Urothelium cell line (cell line): ENCODE results near the gene DMP1.
"Not testable (repeated sequence)": the region's sequence is repeated elsewhere in the genome, so short reads cannot be mapped to it uniquely, and the experiment has no call there.

Source experiments
- DNase-seq: peaks from one replicate; pipeline ENCODE4 v3.0.0; 2011; ENCODE audit warnings: low spot score, mixed read lengths
- FAIRE-seq: peaks from 2 replicates; lab custom pipeline; 2011; peaks lifted over from hg19 to GRCh38; lab: Jason Lieb, UNC

The DMP1 gene

DNA sequence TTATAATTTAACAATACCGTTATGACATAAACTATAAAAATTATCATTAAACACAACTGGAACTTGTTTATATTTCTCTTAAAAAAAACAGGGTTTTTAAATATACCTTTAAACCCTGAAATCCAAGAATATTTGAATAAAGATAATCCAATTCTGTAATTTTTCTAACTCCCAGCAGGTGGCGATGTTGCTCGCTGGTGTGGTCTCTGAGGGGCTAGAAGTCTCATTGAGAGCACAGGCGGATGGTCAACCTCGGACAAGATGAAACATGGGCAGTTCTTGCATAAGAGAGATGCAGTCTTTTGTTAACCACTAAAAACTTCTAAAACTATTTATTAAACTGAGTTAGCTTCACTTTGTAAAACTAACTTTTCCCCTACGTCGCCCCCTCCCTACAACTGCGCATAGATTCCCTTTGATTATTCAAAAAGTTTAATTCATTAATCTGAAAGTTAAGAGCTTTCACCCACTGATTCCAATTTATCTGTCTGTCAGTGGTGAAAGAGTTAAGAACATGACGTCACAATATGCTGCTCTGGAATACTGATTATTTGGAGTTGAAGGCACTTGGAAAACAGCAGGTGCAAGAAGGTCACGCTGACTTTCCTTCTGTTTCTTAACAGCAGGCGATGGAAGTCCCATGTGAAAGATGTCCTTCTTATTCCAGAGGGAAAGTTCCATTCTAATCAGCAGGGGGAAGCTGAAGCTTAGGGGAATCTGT is 29.5 kb downstream of the DMP1 start:
- FAIRE-seq (peak; percentile 37), DNase-seq (peak; percentile 48)

DNA sequence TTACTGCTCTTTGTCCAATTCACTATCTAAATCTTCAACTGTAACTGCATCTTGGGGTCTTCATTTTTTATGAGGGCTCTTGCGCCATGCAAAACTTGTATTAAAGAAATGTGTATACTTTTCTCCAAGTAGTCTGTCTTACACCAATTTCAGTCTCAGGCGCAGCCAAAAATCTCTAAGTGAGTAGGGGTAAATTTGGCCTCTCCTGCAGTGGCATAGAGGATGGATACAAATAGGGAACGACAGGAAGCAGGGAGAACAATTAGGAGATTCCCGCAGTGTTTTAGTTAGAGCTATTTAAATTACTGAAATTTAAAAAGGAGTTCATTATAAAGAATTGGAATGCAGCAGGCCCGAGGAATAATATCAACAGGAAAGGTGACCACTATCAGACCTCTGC is 30.2 kb downstream of the DMP1 start:
- no peak for FAIRE-seq
- DNase-seq = no peak

DNA sequence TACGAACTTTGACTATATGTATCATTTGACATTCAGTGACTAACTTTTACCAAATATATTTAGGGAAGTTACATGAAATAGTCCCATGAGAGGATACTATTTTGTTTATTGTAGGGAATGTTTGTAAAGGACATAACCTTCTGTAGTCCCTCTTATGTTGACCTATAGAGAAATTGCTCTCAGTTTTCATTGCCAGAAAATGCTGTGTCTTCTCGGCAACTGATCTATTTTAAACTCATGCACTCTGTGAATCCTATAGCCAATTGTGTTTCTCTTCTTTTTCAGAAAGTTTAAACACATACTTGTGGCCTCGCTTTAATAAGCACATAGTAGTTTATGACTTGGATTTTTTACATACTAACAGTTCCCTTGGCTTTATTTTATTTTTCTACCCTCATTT is 38.2 kb downstream of the DMP1 start:
- DNase-seq (no peak), FAIRE-seq (no peak)

DNA sequence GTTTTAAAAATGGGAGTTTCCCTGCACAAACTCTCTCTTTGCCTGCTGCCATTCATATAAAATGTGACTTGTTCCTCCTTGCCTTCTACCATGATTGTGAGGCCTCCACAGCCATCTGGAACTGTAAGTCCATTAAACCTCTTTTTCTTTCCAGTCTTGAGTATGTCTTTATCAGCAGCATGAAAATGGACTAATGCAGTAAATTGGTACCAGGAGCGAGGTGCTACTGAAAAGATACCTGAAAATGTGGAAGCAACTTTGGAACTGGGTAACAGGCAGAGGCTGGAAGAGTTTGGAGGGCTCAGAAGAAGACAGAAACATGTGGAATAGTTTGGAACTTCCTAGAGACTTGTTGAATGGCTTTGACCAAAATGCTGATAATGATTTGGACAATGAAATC is 40.9 kb downstream of the DMP1 start:
- FAIRE-seq, DNase-seq: not testable (repeated sequence)

DNA sequence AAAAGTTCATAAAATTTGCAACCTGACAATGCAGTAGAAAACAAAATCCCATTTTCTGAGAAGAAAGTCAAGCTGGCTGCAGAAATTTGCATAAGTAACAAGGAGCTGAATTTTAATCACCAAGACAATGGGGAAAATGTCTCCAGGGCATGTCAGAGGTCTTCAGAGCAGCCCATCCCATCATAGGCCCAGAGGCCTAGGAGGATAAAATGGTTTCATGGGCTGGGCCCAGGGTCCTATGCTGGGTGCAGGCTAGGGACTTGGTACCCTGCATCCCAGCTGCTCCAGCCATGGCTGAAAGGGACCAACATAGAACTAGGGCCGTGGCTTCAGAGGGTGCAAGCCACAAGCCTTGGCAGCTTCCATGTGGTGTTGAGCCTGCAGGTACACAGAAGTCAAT is 42.0 kb downstream of the DMP1 start:
- DNase-seq, FAIRE-seq: not testable (repeated sequence)

DNA sequence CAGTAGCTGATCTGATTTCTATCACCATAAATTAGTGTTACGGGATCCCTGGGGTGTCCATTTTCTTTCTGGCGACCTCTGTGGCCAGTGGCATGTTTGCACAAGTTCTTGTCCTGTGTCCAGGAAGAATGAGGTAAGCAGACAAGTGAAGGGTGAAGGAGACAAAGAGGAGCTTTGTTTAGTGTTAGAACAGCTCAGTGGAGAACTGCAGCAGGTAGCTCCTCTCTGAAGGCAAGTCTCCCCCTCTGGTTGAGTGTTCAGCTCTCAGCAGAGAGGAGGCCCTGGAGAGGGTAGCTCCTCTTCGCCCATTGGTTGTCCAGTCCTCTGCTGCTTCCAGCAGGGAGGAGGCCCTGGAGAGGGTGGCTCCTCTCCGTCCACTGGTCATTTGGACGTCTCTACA is 47.2 kb downstream of the DMP1 start:
- DNase-seq (peak; percentile 14), FAIRE-seq (no peak)

DNA sequence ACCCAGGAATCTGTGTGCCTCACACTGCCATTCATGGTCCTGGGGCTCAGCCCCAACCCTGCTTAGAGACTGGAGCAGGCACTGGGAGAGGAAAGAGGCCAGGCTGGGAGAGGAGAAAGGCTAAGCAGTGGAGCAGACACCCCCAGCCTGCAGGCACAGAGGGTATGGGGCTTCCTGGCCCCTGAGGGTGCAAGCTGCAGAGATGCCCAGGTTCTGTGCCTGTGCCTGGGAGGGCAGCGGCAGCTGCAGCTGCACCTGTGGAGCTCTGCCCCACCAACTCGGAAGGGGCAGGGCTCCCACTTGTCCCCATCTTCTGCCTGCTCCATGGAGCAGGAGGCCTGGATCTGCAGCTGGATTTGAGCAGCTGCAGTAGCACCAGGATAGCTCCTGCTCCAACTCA is 47.9 kb downstream of the DMP1 start:
- DNase-seq (no peak), FAIRE-seq (no peak)

DNA sequence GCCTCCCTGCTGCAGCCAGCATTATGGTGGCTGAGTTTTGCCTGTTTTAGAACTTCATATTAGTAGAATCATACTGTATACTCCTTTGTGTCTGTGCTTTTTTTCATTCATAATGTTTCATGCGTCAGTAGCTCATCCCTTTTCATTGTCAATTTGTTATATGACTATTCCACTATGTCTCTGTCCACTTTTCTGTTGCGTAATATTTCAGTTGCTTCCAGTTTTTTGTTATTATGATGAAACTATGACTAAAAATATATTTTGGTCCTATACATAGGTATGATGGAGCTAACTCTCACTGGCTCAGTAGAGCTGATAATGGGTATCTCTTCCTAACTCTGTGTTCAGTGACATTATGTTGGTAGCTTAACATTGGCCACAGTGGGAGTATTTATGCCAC is 48.3 kb downstream of the DMP1 start:
- DNase-seq (no peak), FAIRE-seq (no peak)

DNA sequence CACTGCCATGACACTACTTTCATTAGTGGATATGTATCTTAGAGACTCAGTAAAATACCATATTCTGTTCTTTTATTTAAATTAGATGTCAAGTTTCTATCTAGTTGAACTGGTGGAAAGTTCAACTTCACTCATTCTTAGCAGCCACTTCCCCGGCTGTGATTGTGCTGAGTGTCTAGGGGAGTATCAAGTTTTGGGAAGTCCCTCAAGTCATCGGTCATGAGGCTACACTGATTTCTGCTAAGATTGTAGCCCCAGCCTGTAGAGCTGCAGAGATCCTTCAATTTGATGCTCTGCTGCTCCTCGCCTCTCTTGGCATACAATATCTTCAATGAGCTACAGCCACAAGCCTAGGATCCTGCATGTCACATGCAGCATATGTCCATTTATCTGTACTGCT is 53.9 kb downstream of the DMP1 start:
- no peak for FAIRE-seq
- DNase-seq = no peak

DNA sequence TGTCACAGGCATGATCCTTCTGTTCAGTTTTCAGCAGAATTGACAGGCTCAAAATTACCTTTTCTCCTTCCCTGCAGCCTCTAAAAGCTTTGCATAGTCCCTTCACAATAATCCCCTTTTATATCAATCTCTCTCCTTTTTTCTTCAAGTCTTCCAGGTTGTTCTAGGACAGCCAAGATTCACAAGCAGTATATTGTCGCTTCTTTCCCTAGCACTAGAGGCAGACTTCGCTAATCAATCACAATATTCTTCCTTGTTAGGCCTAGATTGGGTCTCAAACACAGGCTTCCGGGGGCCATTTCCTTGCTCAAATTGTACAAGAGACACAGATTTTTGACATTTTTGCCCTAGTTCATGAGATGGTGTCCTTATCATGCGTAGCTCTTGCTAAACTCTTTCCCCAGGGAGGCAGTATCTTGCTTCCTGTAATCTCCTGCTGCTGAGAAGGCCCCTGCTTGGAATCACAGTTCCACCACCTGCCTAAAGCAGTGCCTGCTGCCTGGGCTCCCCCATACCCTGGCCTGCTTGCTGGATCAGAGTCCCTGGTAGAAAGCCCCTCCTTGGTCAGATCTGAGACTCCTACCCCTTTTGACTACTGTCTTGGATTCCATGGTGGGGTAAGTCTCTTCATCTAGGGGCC is 57.3 kb downstream of the DMP1 start:
- FAIRE-seq = no peak
- no peak for DNase-seq
